ENCODE measurements around the gene CDCA3.

Gene CDCA3

GRCh38 chr12:6858799-6859198, 7.7 kb upstream of the CDCA3 start:
- Histone ChIP-seq H3K27ac (replicated peaks; ENCODE audit: low read length) (no peak overlapping the region), H3K14ac (ENCODE audit: low read length) (no peak overlapping the region), H3K4me1 (ENCODE audit: control insufficient read depth in 2 of 2, insufficient read depth in 1 of 2, low read depth in 1 of 2, low read length in 2 of 2) (no peaks in the 10 kb centered on the region), H2BK12ac (ENCODE audit: low read length) (no peak overlapping the region), H2BK120ac (ENCODE audit: low read depth, low read length) (no peak overlapping the region), H3K4me3 (ENCODE audit: low read length in 2 of 2) (no peak overlapping the region), H3K4ac (ENCODE audit: low read length) (no peak overlapping the region), H4K91ac (ENCODE audit: low read depth, low read length, poor library complexity) (no peak overlapping the region), H3K18ac (ENCODE audit: low read length) (no peak overlapping the region), H3K4me2 (ENCODE audit: insufficient read depth, low read length, poor library complexity, severe bottlenecking) (no peak overlapping the region), H3K9ac (ENCODE audit: low read depth, low read length, poor library complexity) (no peak overlapping the region), H3K79me1 (ENCODE audit: low read depth, low read length) (peaks cover 7% of the 10 kb centered on the region), H2BK15ac (ENCODE audit: low read length) (no peak overlapping the region), H3K36me3 (replicated peaks in 1 of 2; ENCODE audit: control insufficient read depth in 2 of 2, insufficient read depth in 2 of 2, low read length in 2 of 2) (peaks cover 64 to 98% of the 10 kb centered on the region in 2 donors), H4K8ac (ENCODE audit: low read depth, low read length) (no peak overlapping the region), H3K9me3 (replicated peaks in 1 of 2; ENCODE audit: control insufficient read depth in 2 of 2, insufficient read depth in 1 of 2, low read depth in 1 of 2, low read length in 2 of 2) (no peaks in the 10 kb centered on the region), H2AK5ac (ENCODE audit: low read depth, low read length) (no peak overlapping the region), H2AFZ (ENCODE audit: low read length) (no peak overlapping the region), H3K27me3 (ENCODE audit: control insufficient read depth in 3 of 3, insufficient read depth in 3 of 3, low read depth in 1 of 3, low read length in 3 of 3) (no peaks in the 10 kb centered on the region), H3K23ac (ENCODE audit: low read depth, low read length, poor library complexity) (no peak overlapping the region), H2BK5ac (ENCODE audit: low read length) (no peak overlapping the region)
- no peak for DNase-seq (ENCODE audit: low spot score)
- whole genome bisulfite sequencing, 2 donors (ENCODE audit: extremely low coverage in 2 of 2, insufficient read length in 2 of 2, insufficient replicate concordance in 1 of 2), result no CpG with 5 or more reads among the region's 2 CpGs

GRCh38 chr12:6855322-6855721, 4.2 kb upstream of the CDCA3 start:
- Histone ChIP-seq H3K4me2 (ENCODE audit: insufficient read depth, low read length, poor library complexity, severe bottlenecking) (no peak overlapping the region), H3K23ac (ENCODE audit: low read depth, low read length, poor library complexity) (no peak overlapping the region), H3K14ac (ENCODE audit: low read length) (no peak overlapping the region), H3K27ac (replicated peaks; ENCODE audit: low read length) (no peak overlapping the region), H2BK12ac (ENCODE audit: low read length) (no peak overlapping the region), H3K9ac (ENCODE audit: low read depth, low read length, poor library complexity) (no peak overlapping the region), H3K4ac (ENCODE audit: low read length) (no peak overlapping the region), H3K27me3 (ENCODE audit: control insufficient read depth in 3 of 3, insufficient read depth in 3 of 3, low read depth in 1 of 3, low read length in 3 of 3) (no peaks in the 10 kb centered on the region), H3K36me3 (replicated peaks in 1 of 2; ENCODE audit: control insufficient read depth in 2 of 2, insufficient read depth in 2 of 2, low read length in 2 of 2) (peaks cover 40 to 72% of the 10 kb centered on the region in 2 donors), H2BK15ac (ENCODE audit: low read length) (no peak overlapping the region), H4K91ac (ENCODE audit: low read depth, low read length, poor library complexity) (no peak overlapping the region), H3K18ac (ENCODE audit: low read length) (no peak overlapping the region), H3K9me3 (replicated peaks in 1 of 2; ENCODE audit: control insufficient read depth in 2 of 2, insufficient read depth in 1 of 2, low read depth in 1 of 2, low read length in 2 of 2) (no peaks in the 10 kb centered on the region), H3K79me1 (ENCODE audit: low read depth, low read length) (peaks cover 13% of the 10 kb centered on the region), H2BK5ac (ENCODE audit: low read length) (no peak overlapping the region), H3K4me3 (ENCODE audit: low read length in 2 of 2) (no peak overlapping the region), H2AFZ (ENCODE audit: low read length) (no peak overlapping the region), H2BK120ac (ENCODE audit: low read depth, low read length) (no peak overlapping the region), H2AK5ac (ENCODE audit: low read depth, low read length) (no peak overlapping the region), H4K8ac (ENCODE audit: low read depth, low read length) (no peak overlapping the region), H3K4me1 (ENCODE audit: control insufficient read depth in 2 of 2, insufficient read depth in 1 of 2, low read depth in 1 of 2, low read length in 2 of 2) (peaks cover 8 to 12% of the 10 kb centered on the region in 2 donors)
- WGBS, 2 donors (ENCODE audit: extremely low coverage in 2 of 2, insufficient read length in 2 of 2, insufficient replicate concordance in 1 of 2), result no CpG with 5 or more reads among the region's 14 CpGs
- DNase-seq (ENCODE audit: low spot score), result no peak

GRCh38 chr12:6854036-6854435, 3.0 kb upstream of the CDCA3 start:
- Histone ChIP-seq H2BK15ac (ENCODE audit: low read length) (no peak overlapping the region), H2BK120ac (ENCODE audit: low read depth, low read length) (no peak overlapping the region), H3K27ac (replicated peaks; ENCODE audit: low read length) (no peak overlapping the region), H2AFZ (ENCODE audit: low read length) (no peak overlapping the region), H3K4me1 (ENCODE audit: control insufficient read depth in 2 of 2, insufficient read depth in 1 of 2, low read depth in 1 of 2, low read length in 2 of 2) (peaks cover 10 to 17% of the 10 kb centered on the region in 2 donors), H3K4ac (ENCODE audit: low read length) (no peak overlapping the region), H4K91ac (ENCODE audit: low read depth, low read length, poor library complexity) (no peak overlapping the region), H2BK12ac (ENCODE audit: low read length) (no peak overlapping the region), H3K9me3 (replicated peaks in 1 of 2; ENCODE audit: control insufficient read depth in 2 of 2, insufficient read depth in 1 of 2, low read depth in 1 of 2, low read length in 2 of 2) (no peaks in the 10 kb centered on the region), H3K4me2 (ENCODE audit: insufficient read depth, low read length, poor library complexity, severe bottlenecking) (no peak overlapping the region), H3K27me3 (ENCODE audit: control insufficient read depth in 3 of 3, insufficient read depth in 3 of 3, low read depth in 1 of 3, low read length in 3 of 3) (no peaks in the 10 kb centered on the region), H3K9ac (ENCODE audit: low read depth, low read length, poor library complexity) (no peak overlapping the region), H2AK5ac (ENCODE audit: low read depth, low read length) (no peak overlapping the region), H3K18ac (ENCODE audit: low read length) (no peak overlapping the region), H3K4me3 (ENCODE audit: low read length in 2 of 2) (no peak overlapping the region), H3K14ac (ENCODE audit: low read length) (no peak overlapping the region), H3K23ac (ENCODE audit: low read depth, low read length, poor library complexity) (no peak overlapping the region), H3K79me1 (ENCODE audit: low read depth, low read length) (peaks cover 13% of the 10 kb centered on the region), H4K8ac (ENCODE audit: low read depth, low read length) (no peak overlapping the region), H2BK5ac (ENCODE audit: low read length) (no peak overlapping the region), H3K36me3 (replicated peaks in 1 of 2; ENCODE audit: control insufficient read depth in 2 of 2, insufficient read depth in 2 of 2, low read length in 2 of 2) (peaks cover 40 to 75% of the 10 kb centered on the region in 2 donors)
- no CpG with 5 or more reads among the region's 6 CpGs for WGBS, 2 donors (ENCODE audit: extremely low coverage in 2 of 2, insufficient read length in 2 of 2, insufficient replicate concordance in 1 of 2)
- DNase-seq (ENCODE audit: low spot score), result no peak

GRCh38 chr12:6853626-6854025, 2.5 kb upstream of the CDCA3 start:
- Histone ChIP-seq H3K4ac (ENCODE audit: low read length) (no peak overlapping the region), H3K9ac (ENCODE audit: low read depth, low read length, poor library complexity) (no peak overlapping the region), H3K79me1 (ENCODE audit: low read depth, low read length) (peaks cover 13% of the 10 kb centered on the region), H3K27ac (replicated peaks; ENCODE audit: low read length) (no peak overlapping the region), H2BK5ac (ENCODE audit: low read length) (no peak overlapping the region), H3K23ac (ENCODE audit: low read depth, low read length, poor library complexity) (no peak overlapping the region), H2AK5ac (ENCODE audit: low read depth, low read length) (no peak overlapping the region), H3K27me3 (ENCODE audit: control insufficient read depth in 3 of 3, insufficient read depth in 3 of 3, low read depth in 1 of 3, low read length in 3 of 3) (no peaks in the 10 kb centered on the region), H3K4me3 (ENCODE audit: low read length in 2 of 2) (peak overlapping the region in 1 of 2 donors; percentile 77), H4K8ac (ENCODE audit: low read depth, low read length) (no peak overlapping the region), H3K18ac (ENCODE audit: low read length) (no peak overlapping the region), H3K9me3 (replicated peaks in 1 of 2; ENCODE audit: control insufficient read depth in 2 of 2, insufficient read depth in 1 of 2, low read depth in 1 of 2, low read length in 2 of 2) (no peaks in the 10 kb centered on the region), H2BK15ac (ENCODE audit: low read length) (no peak overlapping the region), H3K14ac (ENCODE audit: low read length) (no peak overlapping the region), H3K4me1 (ENCODE audit: control insufficient read depth in 2 of 2, insufficient read depth in 1 of 2, low read depth in 1 of 2, low read length in 2 of 2) (peaks cover 10 to 17% of the 10 kb centered on the region in 2 donors), H4K91ac (ENCODE audit: low read depth, low read length, poor library complexity) (no peak overlapping the region), H3K36me3 (replicated peaks in 1 of 2; ENCODE audit: control insufficient read depth in 2 of 2, insufficient read depth in 2 of 2, low read length in 2 of 2) (peaks cover 39 to 75% of the 10 kb centered on the region in 2 donors), H3K4me2 (ENCODE audit: insufficient read depth, low read length, poor library complexity, severe bottlenecking) (no peak overlapping the region), H2AFZ (ENCODE audit: low read length) (no peak overlapping the region), H2BK12ac (ENCODE audit: low read length) (no peak overlapping the region), H2BK120ac (ENCODE audit: low read depth, low read length) (no peak overlapping the region)
- DNase-seq (ENCODE audit: low spot score), result no peak
- WGBS, 2 donors (ENCODE audit: extremely low coverage in 2 of 2, insufficient read length in 2 of 2, insufficient replicate concordance in 1 of 2), result no CpG with 5 or more reads among the region's 1 CpG

All from neuronal stem cell (in vitro differentiated cells).